GM12892 (cell line): Measurements from ENCODE around the gene CHD2.

Experiments
- POLR2A ChIP-seq: IDR thresholded peaks from 2 replicates; pipeline ENCODE4 v1.6.1; 2011; ENCODE audit warnings: low read depth, low read length, control low read depth
- POLR2AphosphoS5 ChIP-seq: IDR thresholded peaks from 2 replicates; pipeline ENCODE4 v1.6.1; 2011; ENCODE audit warnings: low read depth, low read length, control low read depth
- TAF1 ChIP-seq: IDR thresholded peaks from 2 replicates; pipeline ENCODE4 v1.6.1; 2011; ENCODE audit warnings: low read depth, mild to moderate bottlenecking, control low read depth, low read length, borderline replicate concordance

DNA sequence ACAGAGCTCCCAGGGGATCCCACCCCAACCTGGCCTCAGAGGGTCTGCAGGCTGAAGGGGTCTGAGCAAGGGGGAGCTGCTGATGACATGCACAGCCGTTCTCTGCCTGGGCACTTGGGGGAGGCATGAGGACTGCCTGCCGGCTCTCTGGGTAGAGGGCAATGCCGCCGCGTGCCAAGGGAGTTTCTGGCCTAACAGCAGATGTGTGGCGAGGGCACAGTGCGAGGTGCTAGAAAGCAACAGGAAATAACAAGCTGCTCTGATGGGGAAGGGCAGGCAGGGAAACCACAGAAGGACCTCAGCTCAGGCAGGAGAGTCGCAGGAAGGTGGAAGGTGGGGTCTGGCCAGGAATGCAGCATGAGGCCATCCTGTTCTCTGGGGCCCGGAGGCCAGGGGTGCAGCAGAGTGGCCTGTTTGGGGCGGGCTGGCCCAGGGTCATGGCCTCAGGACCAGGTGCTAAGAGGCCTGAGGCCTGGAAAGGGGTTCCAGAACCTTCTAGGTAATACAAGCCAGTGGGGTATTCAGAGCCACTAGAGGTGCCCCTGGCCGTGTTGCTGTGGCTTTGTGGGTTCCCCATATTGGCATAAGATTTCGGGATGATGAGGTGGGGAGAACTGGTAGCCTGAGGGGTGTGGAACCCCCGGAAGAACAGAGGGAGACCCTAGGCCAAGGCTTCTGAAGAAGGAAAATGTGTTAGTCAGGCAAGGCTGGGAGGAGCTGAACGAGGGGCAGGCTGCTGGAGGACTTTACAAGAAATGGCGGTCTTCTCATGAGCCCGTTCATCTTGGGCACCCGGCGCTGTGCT lies 147.7 kb downstream of the CHD2 start:
- TF ChIP-seq POLR2A, result no peak
- TF ChIP-seq POLR2AphosphoS5, result no peak
- TF ChIP-seq TAF1, result no peak
